ENCODE measurements around the gene FLOT1.

The FLOT1 gene

DNA sequence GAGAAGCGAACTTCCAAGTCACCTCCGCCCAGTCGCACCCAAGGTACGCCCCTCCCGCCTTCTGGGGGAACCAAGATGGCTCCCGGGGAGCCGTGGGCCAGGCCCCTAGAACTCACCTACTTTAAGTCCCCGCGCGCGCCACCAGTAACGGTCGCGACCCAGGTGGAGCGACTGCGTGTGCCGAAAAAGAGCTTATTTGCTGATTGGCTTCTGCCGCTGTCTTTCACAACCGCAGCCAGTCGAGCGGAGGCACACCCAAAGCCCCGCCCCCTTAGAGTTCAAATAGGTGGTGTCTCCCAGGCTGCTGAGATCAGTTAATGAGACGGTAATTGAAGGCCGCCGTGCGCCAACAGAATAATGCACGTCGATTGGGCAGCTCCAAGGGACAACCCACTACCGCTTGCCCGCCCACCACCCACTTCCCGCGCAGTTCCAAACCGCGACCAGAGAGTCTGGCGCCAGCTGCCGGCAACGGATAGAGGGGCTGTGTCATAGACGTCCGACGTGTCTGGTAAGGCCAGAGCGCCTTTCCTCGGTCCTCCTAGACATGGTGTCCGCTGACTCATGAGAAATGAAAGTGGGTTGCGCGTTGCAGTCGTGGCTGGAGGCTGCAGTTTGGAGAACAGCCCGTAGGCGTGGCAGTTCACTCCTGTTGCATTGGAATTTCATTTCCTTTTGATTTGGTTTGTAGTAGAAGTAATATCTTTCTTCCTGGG, 25.2 kb downstream of the FLOT1 start, which contains the start of gene MDC1:
Gene MDC1, minus strand, starts transcription at position 153 of the 716 bp plus-strand sequence. CDS start 2,106 bp downstream, outside the sequence.
- Histone ChIP-seq H3K4me3 (ENCODE audit: insufficient read depth, low read length, poor library complexity, severe bottlenecking) (peak within 1 kb of the TSS; percentile 66), H3K79me2 (ENCODE audit: insufficient read depth, low read length) (peaks cover 30% of the 10 kb centered on the region), H3F3A (ENCODE audit: insufficient read depth) (peaks cover 61% of the 10 kb centered on the region), H3K4me2 (ENCODE audit: low read depth, low read length, poor library complexity, severe bottlenecking) (peak within 1 kb of the TSS; percentile 81), H2AFZ (ENCODE audit: low read depth, low read length, severe bottlenecking) (peak within 1 kb of the TSS; percentile 3), H3K27ac (ENCODE audit: low read depth, low read length) (peak within 1 kb of the TSS; percentile 85), H3K36me3 (ENCODE audit: low read length) (peaks cover 18% of the 10 kb centered on the region), H3K9me2 (replicated peaks; ENCODE audit: insufficient read depth, low read length) (no peaks in the 10 kb centered on the region), H3K9ac (ENCODE audit: low read length) (peak within 1 kb of the TSS; percentile 62), H3K27me3 (ENCODE audit: low read length) (no peaks in the 10 kb centered on the region), H4K20me1 (ENCODE audit: low read depth, low read length) (peaks cover 4% of the 10 kb centered on the region; the same call in 1 of the 2 replicates), H3K9me3 (ENCODE audit: insufficient read depth, low read length) (no peaks in the 10 kb centered on the region)
- TF ChIP-seq EZH2phosphoT487 (conservative IDR thresholded peaks at IDR 0.05; ENCODE audit: low read length) = no peak
- TF ChIP-seq, protein P1, sequence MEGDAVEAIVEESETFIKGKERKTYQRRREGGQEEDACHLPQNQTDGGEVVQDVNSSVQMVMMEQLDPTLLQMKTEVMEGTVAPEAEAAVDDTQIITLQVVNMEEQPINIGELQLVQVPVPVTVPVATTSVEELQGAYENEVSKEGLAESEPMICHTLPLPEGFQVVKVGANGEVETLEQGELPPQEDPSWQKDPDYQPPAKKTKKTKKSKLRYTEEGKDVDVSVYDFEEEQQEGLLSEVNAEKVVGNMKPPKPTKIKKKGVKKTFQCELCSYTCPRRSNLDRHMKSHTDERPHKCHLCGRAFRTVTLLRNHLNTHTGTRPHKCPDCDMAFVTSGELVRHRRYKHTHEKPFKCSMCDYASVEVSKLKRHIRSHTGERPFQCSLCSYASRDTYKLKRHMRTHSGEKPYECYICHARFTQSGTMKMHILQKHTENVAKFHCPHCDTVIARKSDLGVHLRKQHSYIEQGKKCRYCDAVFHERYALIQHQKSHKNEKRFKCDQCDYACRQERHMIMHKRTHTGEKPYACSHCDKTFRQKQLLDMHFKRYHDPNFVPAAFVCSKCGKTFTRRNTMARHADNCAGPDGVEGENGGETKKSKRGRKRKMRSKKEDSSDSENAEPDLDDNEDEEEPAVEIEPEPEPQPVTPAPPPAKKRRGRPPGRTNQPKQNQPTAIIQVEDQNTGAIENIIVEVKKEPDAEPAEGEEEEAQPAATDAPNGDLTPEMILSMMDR (IDR thresholded peaks at IDR 0.05; ENCODE audit: insufficient read depth, low read length, poor library complexity, severe bottlenecking) = no peak

DNA sequence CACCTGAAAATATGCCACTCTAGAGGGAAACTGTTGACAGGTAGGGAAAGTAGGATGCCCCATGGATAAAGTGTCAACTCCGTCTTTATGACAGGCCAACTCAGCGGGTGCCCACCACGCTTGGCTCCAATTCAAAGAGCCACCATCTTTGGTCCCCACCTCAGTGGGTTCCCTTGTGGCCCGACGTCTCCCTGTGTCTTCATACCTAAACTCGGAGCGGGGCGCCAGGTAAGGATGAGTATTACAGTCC, 25.7 kb downstream of the FLOT1 start:
- Histone ChIP-seq H3K9me2 (replicated peaks; ENCODE audit: insufficient read depth, low read length) (no peaks in the 10 kb centered on the region), H3K27ac (ENCODE audit: low read depth, low read length) (peak overlapping the region; percentile 83), H3K79me2 (ENCODE audit: insufficient read depth, low read length) (peaks cover 25% of the 10 kb centered on the region), H4K20me1 (ENCODE audit: low read depth, low read length) (peaks cover 3% of the 10 kb centered on the region; the same call in 1 of the 2 replicates), H3K4me3 (ENCODE audit: insufficient read depth, low read length, poor library complexity, severe bottlenecking) (peak overlapping the region; percentile 52), H3K9ac (ENCODE audit: low read length) (peak overlapping the region; percentile 57), H3F3A (ENCODE audit: insufficient read depth) (peaks cover 56% of the 10 kb centered on the region), H3K4me2 (ENCODE audit: low read depth, low read length, poor library complexity, severe bottlenecking) (peak overlapping the region; percentile 81), H3K9me3 (ENCODE audit: insufficient read depth, low read length) (no peaks in the 10 kb centered on the region), H2AFZ (ENCODE audit: low read depth, low read length, severe bottlenecking) (peak overlapping the region; percentile 3), H3K36me3 (ENCODE audit: low read length) (peaks cover 14% of the 10 kb centered on the region), H3K27me3 (ENCODE audit: low read length) (no peaks in the 10 kb centered on the region)
- TF ChIP-seq, protein P1 (IDR thresholded peaks at IDR 0.05; ENCODE audit: insufficient read depth, low read length, poor library complexity, severe bottlenecking) = no peak
- no peak for TF ChIP-seq EZH2phosphoT487 (conservative IDR thresholded peaks at IDR 0.05; ENCODE audit: low read length)

DNA sequence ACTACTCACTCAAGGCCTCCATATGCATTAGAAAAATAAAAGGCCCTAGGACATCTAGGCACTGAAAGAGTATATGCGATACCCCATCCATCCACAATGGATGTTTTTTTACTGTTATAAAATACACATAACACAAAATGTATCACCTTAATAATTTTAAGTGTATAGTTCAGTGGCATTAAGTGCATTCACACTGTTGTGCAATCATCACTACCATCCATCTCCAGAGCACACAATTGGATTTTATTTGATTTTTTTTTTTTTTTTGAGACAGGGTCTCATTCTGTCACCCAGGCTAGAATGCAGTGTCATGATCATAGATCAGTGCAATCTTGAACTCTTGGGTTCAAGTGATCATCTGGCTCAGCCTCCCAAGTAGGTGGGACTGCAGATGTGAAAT, 28.2 kb downstream of the FLOT1 start:
- no peak overlapping the region; the same call in 1 of the 2 replicates for H3K9ac ChIP-seq (ENCODE audit: low read length)
- no peaks in the 10 kb centered on the region for H3K27me3 ChIP-seq (ENCODE audit: low read length)
- H3K79me2 ChIP-seq (ENCODE audit: insufficient read depth, low read length) = 0 out of 2 replicates have a peak, but pooled peaks cover 2% of the 10 kb centered on the region
- no peak for TF ChIP-seq EZH2phosphoT487 (conservative IDR thresholded peaks at IDR 0.05; ENCODE audit: low read length)
- TF ChIP-seq, protein P1 (IDR thresholded peaks at IDR 0.05; ENCODE audit: insufficient read depth, low read length, poor library complexity, severe bottlenecking) = no peak
- no peak overlapping the region for H3K27ac ChIP-seq (ENCODE audit: low read depth, low read length)
- no peak overlapping the region for H3K4me3 ChIP-seq (ENCODE audit: insufficient read depth, low read length, poor library complexity, severe bottlenecking)
- H3F3A ChIP-seq (ENCODE audit: insufficient read depth) = peaks cover 35% of the 10 kb centered on the region
- H3K9me2 ChIP-seq (replicated peaks; ENCODE audit: insufficient read depth, low read length) = no peaks in the 10 kb centered on the region
- H2AFZ ChIP-seq (ENCODE audit: low read depth, low read length, severe bottlenecking) = no peak overlapping the region
- H3K9me3 ChIP-seq (ENCODE audit: insufficient read depth, low read length) = no peaks in the 10 kb centered on the region
- no peaks in the 10 kb centered on the region for H4K20me1 ChIP-seq (ENCODE audit: low read depth, low read length)
- H3K36me3 ChIP-seq (ENCODE audit: low read length) = peaks cover 6% of the 10 kb centered on the region; the same call in 1 of the 2 replicates
- H3K4me2 ChIP-seq (ENCODE audit: low read depth, low read length, poor library complexity, severe bottlenecking) = no peak overlapping the region

All from SU-DHL-6 (cell line).